ENCODE measurements around the gene JAML.

GRCh38 chr11:118245936-118246562, 21.2 kb upstream of the JAML start:
- TF ChIP-seq, protein P1, sequence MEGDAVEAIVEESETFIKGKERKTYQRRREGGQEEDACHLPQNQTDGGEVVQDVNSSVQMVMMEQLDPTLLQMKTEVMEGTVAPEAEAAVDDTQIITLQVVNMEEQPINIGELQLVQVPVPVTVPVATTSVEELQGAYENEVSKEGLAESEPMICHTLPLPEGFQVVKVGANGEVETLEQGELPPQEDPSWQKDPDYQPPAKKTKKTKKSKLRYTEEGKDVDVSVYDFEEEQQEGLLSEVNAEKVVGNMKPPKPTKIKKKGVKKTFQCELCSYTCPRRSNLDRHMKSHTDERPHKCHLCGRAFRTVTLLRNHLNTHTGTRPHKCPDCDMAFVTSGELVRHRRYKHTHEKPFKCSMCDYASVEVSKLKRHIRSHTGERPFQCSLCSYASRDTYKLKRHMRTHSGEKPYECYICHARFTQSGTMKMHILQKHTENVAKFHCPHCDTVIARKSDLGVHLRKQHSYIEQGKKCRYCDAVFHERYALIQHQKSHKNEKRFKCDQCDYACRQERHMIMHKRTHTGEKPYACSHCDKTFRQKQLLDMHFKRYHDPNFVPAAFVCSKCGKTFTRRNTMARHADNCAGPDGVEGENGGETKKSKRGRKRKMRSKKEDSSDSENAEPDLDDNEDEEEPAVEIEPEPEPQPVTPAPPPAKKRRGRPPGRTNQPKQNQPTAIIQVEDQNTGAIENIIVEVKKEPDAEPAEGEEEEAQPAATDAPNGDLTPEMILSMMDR (conservative IDR thresholded peaks at IDR 0.05 in 1 of 2, IDR thresholded peaks at IDR 0.05 in 1 of 2; ENCODE audit: low read depth in 1 of 2, low read length in 2 of 2), result no peak
- no peak for TF ChIP-seq EZH2 (IDR thresholded peaks at IDR 0.05; ENCODE audit: low read length, missing control alignments)

All from fibroblast of lung (primary cell).